HG02678 (cell line): ENCODE measurements around the gene AKAP7.
"Not testable (repeated sequence)": the region's sequence is repeated elsewhere in the genome, so short reads cannot be mapped to it uniquely, and the experiment has no call there.

Experiments
- ATAC-seq: cut with Tn5 transposase; IDR thresholded peaks from one replicate; pipeline ENCODE4 v1.9.1; 2021; ENCODE audit warnings: mild to moderate bottlenecking, moderate library complexity; ENCODE audit not compliant: unreplicated experiment

AKAP7 gene

DNA sequence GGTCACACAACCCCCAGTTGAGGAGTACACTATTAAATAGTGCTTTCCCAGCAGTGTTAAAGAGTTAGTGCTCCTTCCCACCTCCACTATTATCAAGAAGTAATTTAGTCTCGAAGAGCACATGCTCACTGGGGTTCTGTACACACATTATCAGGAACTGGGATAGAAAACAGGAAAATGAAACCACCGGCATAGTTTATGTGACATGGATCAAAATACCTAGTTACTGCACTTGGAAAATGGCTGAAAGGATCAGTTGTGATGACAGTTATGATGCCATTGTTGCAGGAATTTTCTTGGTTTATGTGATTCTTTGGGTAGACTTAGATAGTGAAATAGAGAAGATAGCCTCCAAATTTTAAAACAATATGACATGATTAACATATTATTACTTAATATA, 152.9 kb downstream of the AKAP7 start:
- no peak for ATAC-seq

DNA sequence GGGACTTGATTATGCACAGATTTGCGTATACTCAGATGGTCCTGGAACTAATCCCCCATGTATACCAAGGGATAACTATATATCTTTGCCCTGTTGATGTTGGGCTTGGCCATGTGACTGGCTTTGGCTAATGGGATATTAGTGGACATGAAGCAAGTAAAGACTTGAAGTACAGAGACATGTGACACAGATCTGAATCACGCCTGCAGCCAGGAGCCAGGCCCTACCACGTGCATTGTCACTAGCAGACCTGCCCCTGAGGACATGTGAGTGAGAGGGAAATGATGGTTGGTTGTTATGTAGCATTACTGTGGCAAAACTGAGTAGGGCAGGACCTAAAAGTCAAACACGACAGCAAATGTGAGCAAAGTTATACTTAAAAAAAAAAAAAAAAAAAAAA, 155.7 kb downstream of the AKAP7 start:
- no peak for ATAC-seq

DNA sequence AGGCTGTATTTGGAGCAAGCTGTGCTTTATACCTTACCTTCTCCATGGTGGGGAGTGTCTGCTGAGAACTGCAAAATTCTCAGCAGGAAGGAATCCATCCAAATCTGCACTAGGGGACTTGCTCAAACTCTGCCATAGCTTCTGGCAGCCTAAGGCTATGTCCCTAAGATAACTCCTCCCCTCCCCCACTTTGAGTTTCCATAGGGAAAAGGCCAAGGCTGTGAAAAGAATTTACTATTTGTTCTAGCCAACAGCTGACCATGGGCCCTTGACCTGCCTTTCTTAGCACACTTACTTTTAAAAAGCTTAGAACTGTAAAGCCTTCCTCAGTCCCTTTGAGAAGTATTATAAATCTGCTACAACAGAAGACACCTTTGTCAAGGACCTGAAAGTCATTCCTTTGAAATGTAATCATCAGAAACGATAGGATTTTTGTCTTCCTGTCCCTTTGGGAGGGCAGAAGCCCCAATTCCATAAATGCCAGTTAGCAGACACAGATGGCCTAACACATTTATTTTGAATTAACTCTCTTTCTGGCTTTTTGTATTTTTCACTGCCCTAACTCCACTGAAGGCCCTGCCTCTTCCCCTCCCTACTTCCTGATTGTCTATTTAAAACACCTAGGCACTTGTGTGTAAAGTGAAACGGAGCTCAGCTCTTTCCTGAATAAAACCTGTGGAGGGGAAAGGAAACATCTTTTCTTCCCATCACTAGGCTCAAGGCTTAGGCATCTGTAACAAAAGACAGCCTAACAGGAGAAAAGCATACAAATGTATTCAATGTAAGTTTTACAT, 157.1 kb downstream of the AKAP7 start:
- no peak for ATAC-seq

GRCh38 chr6:131293472-131293911, 158.2 kb downstream of the AKAP7 start:
- no peak for ATAC-seq

GRCh38 chr6:131295081-131295480, 159.8 kb downstream of the AKAP7 start:
- no peak for ATAC-seq

DNA sequence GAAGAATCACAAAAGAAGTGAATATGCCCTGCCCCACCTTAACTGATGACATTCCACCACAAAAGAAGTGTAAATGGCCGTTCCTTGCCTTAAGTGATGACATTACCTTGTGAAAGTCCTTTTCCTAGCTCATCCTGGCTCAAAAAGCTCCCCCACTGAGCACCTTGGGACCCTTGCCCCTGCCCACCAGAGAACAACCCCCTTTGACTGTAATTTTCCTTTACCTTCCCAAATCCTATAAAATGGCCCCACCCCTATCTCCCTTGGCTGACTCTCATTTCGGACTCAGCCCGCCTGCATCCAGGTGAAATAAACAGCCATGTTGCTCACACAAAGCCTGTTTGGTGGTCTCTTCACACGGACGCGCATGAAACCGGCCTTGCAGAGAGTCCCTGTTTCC, 165.6 kb downstream of the AKAP7 start:
- not testable (repeated sequence) for ATAC-seq

- ATAC-seq, result no peak
Measured at GRCh38 chr6:131303338-131303930, 168.2 kb downstream of the AKAP7 start.

DNA sequence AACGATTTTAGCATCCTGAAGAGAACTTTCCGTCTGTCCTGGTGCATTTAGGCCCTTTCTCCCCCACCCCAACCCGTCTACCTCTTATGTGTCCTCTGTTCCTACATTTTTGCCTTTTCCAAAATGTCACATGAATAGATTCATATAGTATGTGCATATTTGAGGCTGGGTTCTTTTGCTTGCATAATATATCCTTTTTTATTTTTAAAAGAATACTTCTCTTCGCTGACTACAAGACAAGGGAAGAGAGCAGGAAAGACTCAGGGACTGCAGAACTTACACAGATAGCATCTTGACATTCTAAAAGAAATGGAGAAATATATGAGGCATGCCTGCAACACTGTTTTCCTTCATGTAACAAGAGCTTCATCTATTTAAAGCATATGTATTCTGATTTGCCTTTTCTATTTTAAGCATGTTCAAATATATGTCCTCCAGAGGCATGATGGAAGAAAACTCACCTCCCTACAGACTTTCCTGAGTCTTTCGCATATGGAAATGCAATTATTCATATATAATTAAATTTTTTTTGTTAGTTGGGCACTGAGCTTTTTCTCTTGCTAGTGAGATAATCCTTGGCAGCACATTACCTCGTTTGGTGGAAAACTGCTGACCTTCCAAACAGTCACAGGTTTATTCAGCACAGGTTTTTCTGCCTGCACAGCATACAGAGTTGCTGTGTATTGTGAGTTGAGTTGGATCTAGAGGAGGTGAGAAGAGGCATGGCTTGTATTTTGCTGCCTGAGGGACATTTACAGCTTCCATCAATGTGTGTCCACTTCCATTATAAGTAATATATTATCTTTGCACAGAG, 170.0 kb downstream of the AKAP7 start:
- no peak for ATAC-seq

GRCh38 chr6:131309437-131309836, 174.2 kb downstream of the AKAP7 start:
- ATAC-seq, result no peak

- no peak for ATAC-seq
Measured at GRCh38 chr6:131314838-131315237, 179.6 kb downstream of the AKAP7 start.

- no peak for ATAC-seq
Measured at GRCh38 chr6:131316654-131317053, 181.4 kb downstream of the AKAP7 start.

DNA sequence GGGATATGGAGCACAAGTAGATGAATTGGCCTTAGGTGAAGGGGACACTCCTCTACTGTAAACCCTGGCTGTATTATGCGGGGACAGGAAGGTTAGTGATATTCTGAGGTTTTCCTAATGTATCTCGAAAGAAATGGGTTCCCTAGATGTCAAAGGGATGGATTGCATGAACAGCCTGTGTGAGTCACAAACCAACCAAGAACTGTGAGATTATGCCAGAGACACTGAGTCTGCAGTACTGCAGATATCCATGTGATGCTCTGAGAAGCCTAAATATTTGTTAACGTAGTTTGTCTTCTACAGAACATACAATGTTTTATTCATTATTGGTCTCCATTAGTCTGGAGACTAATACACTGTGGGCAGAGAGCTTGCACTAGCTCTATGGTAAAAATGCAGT, 182.2 kb downstream of the AKAP7 start:
- ATAC-seq, result no peak

DNA sequence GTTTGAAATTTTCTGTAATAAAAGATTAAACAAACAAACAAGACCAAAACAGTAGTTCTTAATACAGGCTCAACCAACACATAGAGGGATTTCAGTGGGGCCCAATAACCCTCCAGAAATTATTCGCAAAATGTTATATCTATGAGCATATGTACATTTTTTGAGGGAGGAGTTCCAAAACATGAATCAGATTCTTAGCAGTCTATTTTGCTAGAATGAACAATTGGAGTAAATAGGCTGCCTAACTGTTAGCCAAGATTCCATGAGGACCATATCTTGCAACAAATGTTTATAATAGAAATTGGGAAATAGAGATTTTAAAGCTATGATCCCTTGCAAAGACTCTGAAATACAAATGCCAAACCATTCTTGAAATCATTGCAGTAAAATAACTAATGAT, 186.3 kb downstream of the AKAP7 start:
- no peak for ATAC-seq

- ATAC-seq, result no peak
Measured at GRCh38 chr6:131322125-131322524, 186.9 kb downstream of the AKAP7 start.

- ATAC-seq, result not testable (repeated sequence)
Measured at GRCh38 chr6:131325669-131326068, 190.4 kb downstream of the AKAP7 start.

- ATAC-seq, result not testable (repeated sequence)
Measured at GRCh38 chr6:131328727-131329126, 193.5 kb downstream of the AKAP7 start.

- ATAC-seq, result no peak
Measured at GRCh38 chr6:131331151-131331550, 195.9 kb downstream of the AKAP7 start.

DNA sequence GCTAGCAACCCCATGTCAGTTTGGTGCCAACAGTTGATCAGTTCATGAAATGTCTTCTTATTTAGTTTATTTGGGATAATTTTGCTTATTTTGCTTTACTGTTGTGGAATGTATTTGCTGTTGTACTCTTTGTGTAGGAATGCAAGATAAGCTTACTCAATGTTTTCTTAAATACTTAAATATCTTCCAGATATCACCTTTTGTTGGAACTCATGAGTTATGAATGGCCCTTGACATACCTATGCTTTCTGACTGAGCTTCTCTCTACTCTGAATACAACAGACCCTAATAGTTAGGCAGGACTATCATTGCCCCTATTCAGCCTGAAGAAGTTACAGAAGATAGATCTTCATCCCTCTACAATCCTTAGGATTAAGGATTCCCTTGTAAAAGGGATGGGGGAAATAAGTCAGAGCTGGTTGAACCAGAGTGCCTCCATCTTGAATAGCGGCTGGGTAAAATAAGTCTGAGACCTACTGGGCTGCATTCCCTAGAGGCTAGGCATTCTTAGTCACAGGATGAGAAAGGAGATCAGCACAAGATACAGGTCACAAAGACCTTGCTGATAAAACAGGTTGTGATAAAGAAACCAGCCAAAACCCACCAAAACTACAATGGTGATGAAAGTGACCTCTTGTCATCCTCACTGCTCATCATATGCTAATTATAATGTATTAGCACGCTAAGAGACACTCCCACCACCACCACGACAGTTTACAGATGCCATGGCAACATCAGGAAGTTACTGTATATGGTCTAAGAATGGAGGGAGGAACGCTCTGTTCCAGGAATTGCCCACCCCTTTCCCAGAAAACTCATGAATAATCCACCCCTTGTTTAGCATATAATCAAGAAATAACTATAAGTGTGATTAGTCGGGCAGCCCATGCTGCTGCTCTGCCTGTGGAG, 196.9 kb downstream of the AKAP7 start:
- ATAC-seq, result no peak
